Dermis microvascular lymphatic vessel endothelial cell (primary cell): Measurements from ENCODE around the gene MYH15. TPM values are rescaled to one million over a fixed set of nuclear protein-coding genes. Genes with fewer than 3 reads are reported as not detected.

Experiments
- DNase-seq, 2 donors: peaks; one replicate each; pipeline versions ENCODE4 v3.0.0 to v3.0.0-alpha.2; 2010; ENCODE audit warnings: low read depth in 2 of 2
- total RNA-seq: library from RNA; depleted of rRNA; stranded (reverse); fragments of >200 nt; gene quantifications from 2 replicates; pipeline ENCODE4 v1.2.1, GENCODE V29; 2014

Gene MYH15
- total RNA-seq, 1 donor from 2014 or later, result 0.13 TPM

- DNase-seq, result no peak
Observed at GRCh38 chr3:108338901-108339545, 171.4 kb downstream of the MYH15 start.

- no peak for DNase-seq
Observed at GRCh38 chr3:108334701-108335100, 175.7 kb downstream of the MYH15 start.

- no peak for DNase-seq
Observed at GRCh38 chr3:108333961-108334360, 176.4 kb downstream of the MYH15 start.

DNA sequence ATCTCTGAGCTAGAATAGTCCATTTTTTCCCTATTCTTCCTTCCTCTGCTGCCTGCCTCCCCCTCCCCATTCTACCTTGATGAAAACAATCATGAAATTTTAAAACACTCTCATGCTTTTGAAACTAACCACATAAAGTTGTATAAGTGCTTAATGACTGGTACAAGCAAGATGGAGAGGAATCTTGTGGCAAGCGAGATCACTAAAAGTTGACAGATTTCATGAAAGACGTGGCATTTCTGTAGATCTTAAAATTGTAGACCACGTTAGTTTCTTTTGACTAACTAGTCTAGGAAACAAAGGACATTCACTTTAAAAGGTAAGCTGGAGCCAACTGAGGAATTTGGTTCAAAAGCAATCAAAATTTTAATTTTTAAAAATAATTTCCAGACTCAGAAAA is 178.6 kb downstream of the MYH15 start:
- DNase-seq, result no peak

Other genes with a start within 250 kb of the MYH15 start
- not detected in 2 replicates for gene HHLA2, start 214.0 kb downstream of the MYH15 start, total RNA-seq
- 17.2 and 24.6 TPM in 2 replicates for gene CIP2A, start 78.8 kb upstream of the MYH15 start, total RNA-seq
- gene DZIP3, start 79.1 kb upstream of the MYH15 start, total RNA-seq, result 2.7 and 3.5 TPM in 2 replicates
- not detected in 2 replicates for gene RETNLB, start 246.8 kb upstream of the MYH15 start, total RNA-seq